ENCODE data around the gene ADNP. TPM values are rescaled to one million over a fixed set of nuclear protein-coding genes. Genes with fewer than 3 reads are reported as not detected.

Gene ADNP
- total and polyA plus RNA-seq, 2 experiments from 2014 or later = 95.0 to 106 TPM

GRCh38 chr20:50895111-50895830 lies 36.0 kb downstream of the ADNP start:
- Histone ChIP-seq H4K20me1 (replicated peaks; ENCODE audit: insufficient read depth) (peaks cover 64% of the 10 kb centered on the region), H3K27ac (ENCODE audit: low read depth) (no peak overlapping the region), H3K4me3 (no peak overlapping the region), H2AFZ (no peak overlapping the region), H3K4me2 (no peak overlapping the region), H3K27me3 (ENCODE audit: insufficient read depth) (no peaks in the 10 kb centered on the region), H3K79me2 (replicated peaks; ENCODE audit: insufficient read depth) (peaks cover 82% of the 10 kb centered on the region), H3K4me1 (ENCODE audit: insufficient read depth) (no peaks in the 10 kb centered on the region; the same call in 1 of the 2 replicates), H3F3A (replicated peaks; ENCODE audit: low read depth) (peaks cover 16% of the 10 kb centered on the region; the same call in 1 of the 2 replicates), H3K9me2 (ENCODE audit: insufficient read depth) (no peaks in the 10 kb centered on the region), H3K36me3 (ENCODE audit: insufficient read depth) (peaks cover 63% of the 10 kb centered on the region)
- no peak for TF ChIP-seq REST (IDR thresholded peaks at IDR 0.05; ENCODE audit: unreplicated experiment)
- no peak for TF ChIP-seq ZNF114 (CRISPR knock-in tag; IDR thresholded peaks at IDR 0.05)
- TF ChIP-seq EZH2phosphoT487 (IDR thresholded peaks at IDR 0.05; ENCODE audit: unreplicated experiment) = no peak
- TF ChIP-seq, protein P1, sequence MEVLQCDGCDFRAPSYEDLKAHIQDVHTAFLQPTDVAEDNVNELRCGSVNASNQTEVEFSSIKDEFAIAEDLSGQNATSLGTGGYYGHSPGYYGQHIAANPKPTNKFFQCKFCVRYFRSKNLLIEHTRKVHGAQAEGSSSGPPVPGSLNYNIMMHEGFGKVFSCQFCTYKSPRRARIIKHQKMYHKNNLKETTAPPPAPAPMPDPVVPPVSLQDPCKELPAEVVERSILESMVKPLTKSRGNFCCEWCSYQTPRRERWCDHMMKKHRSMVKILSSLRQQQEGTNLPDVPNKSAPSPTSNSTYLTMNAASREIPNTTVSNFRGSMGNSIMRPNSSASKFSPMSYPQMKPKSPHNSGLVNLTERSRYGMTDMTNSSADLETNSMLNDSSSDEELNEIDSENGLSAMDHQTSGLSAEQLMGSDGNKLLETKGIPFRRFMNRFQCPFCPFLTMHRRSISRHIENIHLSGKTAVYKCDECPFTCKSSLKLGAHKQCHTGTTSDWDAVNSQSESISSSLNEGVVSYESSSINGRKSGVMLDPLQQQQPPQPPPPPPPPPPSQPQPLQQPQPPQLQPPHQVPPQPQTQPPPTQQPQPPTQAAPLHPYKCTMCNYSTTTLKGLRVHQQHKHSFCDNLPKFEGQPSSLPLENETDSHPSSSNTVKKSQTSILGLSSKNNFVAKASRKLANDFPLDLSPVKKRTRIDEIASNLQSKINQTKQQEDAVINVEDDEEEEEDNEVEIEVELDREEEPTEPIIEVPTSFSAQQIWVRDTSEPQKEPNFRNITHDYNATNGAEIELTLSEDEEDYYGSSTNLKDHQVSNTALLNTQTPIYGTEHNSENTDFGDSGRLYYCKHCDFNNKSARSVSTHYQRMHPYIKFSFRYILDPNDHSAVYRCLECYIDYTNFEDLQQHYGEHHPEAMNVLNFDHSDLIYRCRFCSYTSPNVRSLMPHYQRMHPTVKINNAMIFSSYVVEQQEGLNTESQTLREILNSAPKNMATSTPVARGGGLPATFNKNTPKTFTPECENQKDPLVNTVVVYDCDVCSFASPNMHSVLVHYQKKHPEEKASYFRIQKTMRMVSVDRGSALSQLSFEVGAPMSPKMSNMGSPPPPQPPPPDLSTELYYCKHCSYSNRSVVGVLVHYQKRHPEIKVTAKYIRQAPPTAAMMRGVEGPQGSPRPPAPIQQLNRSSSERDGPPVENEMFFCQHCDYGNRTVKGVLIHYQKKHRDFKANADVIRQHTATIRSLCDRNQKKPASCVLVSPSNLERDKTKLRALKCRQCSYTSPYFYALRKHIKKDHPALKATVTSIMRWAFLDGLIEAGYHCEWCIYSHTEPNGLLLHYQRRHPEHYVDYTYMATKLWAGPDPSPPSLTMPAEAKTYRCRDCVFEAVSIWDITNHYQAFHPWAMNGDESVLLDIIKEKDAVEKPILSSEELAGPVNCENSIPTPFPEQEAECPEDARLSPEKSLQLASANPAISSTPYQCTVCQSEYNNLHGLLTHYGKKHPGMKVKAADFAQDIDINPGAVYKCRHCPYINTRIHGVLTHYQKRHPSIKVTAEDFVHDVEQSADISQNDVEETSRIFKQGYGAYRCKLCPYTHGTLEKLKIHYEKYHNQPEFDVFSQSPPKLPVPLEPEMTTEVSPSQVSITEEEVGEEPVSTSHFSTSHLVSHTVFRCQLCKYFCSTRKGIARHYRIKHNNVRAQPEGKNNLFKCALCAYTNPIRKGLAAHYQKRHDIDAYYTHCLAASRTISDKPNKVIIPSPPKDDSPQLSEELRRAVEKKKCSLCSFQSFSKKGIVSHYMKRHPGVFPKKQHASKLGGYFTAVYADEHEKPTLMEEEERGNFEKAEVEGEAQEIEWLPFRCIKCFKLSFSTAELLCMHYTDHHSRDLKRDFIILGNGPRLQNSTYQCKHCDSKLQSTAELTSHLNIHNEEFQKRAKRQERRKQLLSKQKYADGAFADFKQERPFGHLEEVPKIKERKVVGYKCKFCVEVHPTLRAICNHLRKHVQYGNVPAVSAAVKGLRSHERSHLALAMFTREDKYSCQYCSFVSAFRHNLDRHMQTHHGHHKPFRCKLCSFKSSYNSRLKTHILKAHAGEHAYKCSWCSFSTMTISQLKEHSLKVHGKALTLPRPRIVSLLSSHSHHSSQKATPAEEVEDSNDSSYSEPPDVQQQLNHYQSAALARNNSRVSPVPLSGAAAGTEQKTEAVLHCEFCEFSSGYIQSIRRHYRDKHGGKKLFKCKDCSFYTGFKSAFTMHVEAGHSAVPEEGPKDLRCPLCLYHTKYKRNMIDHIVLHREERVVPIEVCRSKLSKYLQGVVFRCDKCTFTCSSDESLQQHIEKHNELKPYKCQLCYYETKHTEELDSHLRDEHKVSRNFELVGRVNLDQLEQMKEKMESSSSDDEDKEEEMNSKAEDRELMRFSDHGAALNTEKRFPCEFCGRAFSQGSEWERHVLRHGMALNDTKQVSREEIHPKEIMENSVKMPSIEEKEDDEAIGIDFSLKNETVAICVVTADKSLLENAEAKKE (CRISPR knock-in tag; IDR thresholded peaks at IDR 0.05) = no peak
- TF ChIP-seq STAT1 (IDR thresholded peaks at IDR 0.05; ENCODE audit: unreplicated experiment) = no peak
- no peak for TF ChIP-seq CTCF (conservative IDR thresholded peaks at IDR 0.05; ENCODE audit: low read depth in 2 of 2)
- TF ChIP-seq EZH2 (IDR thresholded peaks at IDR 0.05; ENCODE audit: low read depth, unreplicated experiment) = no peak
- TF ChIP-seq NANOG (IDR thresholded peaks at IDR 0.05; ENCODE audit: borderline replicate concordance) = no peak
- TF ChIP-seq ETS1 (IDR thresholded peaks at IDR 0.05) = no peak
- TF ChIP-seq CREB1 (CRISPR knock-in tag; IDR thresholded peaks at IDR 0.05; ENCODE audit: low read depth) = no peak
- no peak for TF ChIP-seq JUNB (IDR thresholded peaks at IDR 0.05; ENCODE audit: unreplicated experiment)
- TF ChIP-seq ZNF331 (CRISPR knock-in tag; IDR thresholded peaks at IDR 0.05; ENCODE audit: low read depth) = no peak
- no peak for TF ChIP-seq POLR2AphosphoS5 (IDR thresholded peaks at IDR 0.05; ENCODE audit: low read depth)
- no peaks in the 10 kb centered on the region for H3K9me3 Mint-ChIP-seq
- no peak overlapping the region for H3K4me3 Mint-ChIP-seq
- peaks cover 95% of the 10 kb centered on the region for H3K36me3 Mint-ChIP-seq (ENCODE audit: low read depth)
- peaks cover 14% of the 10 kb centered on the region for H3K27me3 Mint-ChIP-seq (ENCODE audit: insufficient read depth, low read depth, poor library complexity)
- peaks cover 6% of the 10 kb centered on the region; the same call in 1 of the 3 replicates for H3K4me1 Mint-ChIP-seq
- H3K27ac Mint-ChIP-seq = no peak overlapping the region
- DNase-seq (ENCODE audit: low spot score) (no peak), ATAC-seq (no peak; the same call in 2 of the 3 replicates)
